ENCODE results near the gene GABARAPL1. TPM values are rescaled to one million over a fixed set of nuclear protein-coding genes. Genes with fewer than 3 reads are reported as not detected.
A peak's percentile ranks its signal among the peaks of the same experiment; 100 is the strongest.

GABARAPL1 gene
- total RNA-seq: 23.0 TPM

- peak within 1 kb of the TSS; percentile 100 for H3K27ac ChIP-seq (ENCODE audit: low read depth, low read length)
- peak within 1 kb of the TSS; percentile 85 to 98 (median 95) for H3K4me3 ChIP-seq (ENCODE audit: low read length in 3 of 3)
- peak within 1 kb of the TSS; percentile 98 to 99 (median 99) for H3K9ac ChIP-seq (ENCODE audit: low read depth in 1 of 3, low read length in 3 of 3)
- H3K36me3 ChIP-seq (ENCODE audit: control insufficient read depth in 3 of 3, insufficient read depth in 3 of 3, low read length in 3 of 3): peaks cover 0 to 3% (median 0%) of the 10 kb centered on the region in 3 donors
- H3K27me3 ChIP-seq (ENCODE audit: control insufficient read depth in 3 of 3, insufficient read depth in 3 of 3, low read length in 3 of 3): no peaks in the 10 kb centered on the region
- H3K4me1 ChIP-seq (ENCODE audit: control insufficient read depth in 3 of 3, insufficient read depth in 3 of 3, low read length in 3 of 3): peaks cover 8 to 19% (median 15%) of the 10 kb centered on the region in 3 donors
- H3K9me3 ChIP-seq (ENCODE audit: control insufficient read depth in 3 of 3, low read length in 3 of 3): no peaks in the 10 kb centered on the region
Measured at GRCh38 chr12:10212739-10213131, at the start of gene GABARAPL1. Gene GABARAPL1 (plus strand): TSS chr12:10212877. CDS start chr12:10213130, 253 bp downstream.

- H3K4me1 ChIP-seq (ENCODE audit: control insufficient read depth in 3 of 3, insufficient read depth in 3 of 3, low read length in 3 of 3): no peaks in the 10 kb centered on the region
- H3K4me3 ChIP-seq (ENCODE audit: low read length in 3 of 3): no peak overlapping the region
- H3K27me3 ChIP-seq (ENCODE audit: control insufficient read depth in 3 of 3, insufficient read depth in 3 of 3, low read length in 3 of 3): no peaks in the 10 kb centered on the region
- H3K9me3 ChIP-seq (ENCODE audit: control insufficient read depth in 3 of 3, low read length in 3 of 3): no peaks in the 10 kb centered on the region
- H3K27ac ChIP-seq (ENCODE audit: low read depth, low read length): no peak overlapping the region
- no peak overlapping the region for H3K9ac ChIP-seq (ENCODE audit: low read depth in 1 of 3, low read length in 3 of 3)
- no peaks in the 10 kb centered on the region for H3K36me3 ChIP-seq (ENCODE audit: control insufficient read depth in 3 of 3, insufficient read depth in 3 of 3, low read length in 3 of 3)
Measured at GRCh38 chr12:10163084-10163483, 49.6 kb upstream of the GABARAPL1 start.

- Histone ChIP-seq H3K9me3 (ENCODE audit: control insufficient read depth in 3 of 3, low read length in 3 of 3) (no peaks in the 10 kb centered on the region), H3K27ac (ENCODE audit: low read depth, low read length) (no peak overlapping the region), H3K27me3 (ENCODE audit: control insufficient read depth in 3 of 3, insufficient read depth in 3 of 3, low read length in 3 of 3) (no peaks in the 10 kb centered on the region), H3K9ac (ENCODE audit: low read depth in 1 of 3, low read length in 3 of 3) (no peak overlapping the region), H3K36me3 (ENCODE audit: control insufficient read depth in 3 of 3, insufficient read depth in 3 of 3, low read length in 3 of 3) (no peaks in the 10 kb centered on the region), H3K4me3 (ENCODE audit: low read length in 3 of 3) (no peak overlapping the region), H3K4me1 (ENCODE audit: control insufficient read depth in 3 of 3, insufficient read depth in 3 of 3, low read length in 3 of 3) (no peaks in the 10 kb centered on the region)
Measured at GRCh38 chr12:10165421-10165820, 47.3 kb upstream of the GABARAPL1 start.

GRCh38 chr12:10167599-10167998, 45.1 kb upstream of the GABARAPL1 start:
- no peak overlapping the region for H3K27ac ChIP-seq (ENCODE audit: low read depth, low read length)
- H3K4me1 ChIP-seq (ENCODE audit: control insufficient read depth in 3 of 3, insufficient read depth in 3 of 3, low read length in 3 of 3): no peaks in the 10 kb centered on the region
- no peaks in the 10 kb centered on the region for H3K27me3 ChIP-seq (ENCODE audit: control insufficient read depth in 3 of 3, insufficient read depth in 3 of 3, low read length in 3 of 3)
- H3K9me3 ChIP-seq (ENCODE audit: control insufficient read depth in 3 of 3, low read length in 3 of 3): no peaks in the 10 kb centered on the region
- no peak overlapping the region for H3K4me3 ChIP-seq (ENCODE audit: low read length in 3 of 3)
- no peaks in the 10 kb centered on the region for H3K36me3 ChIP-seq (ENCODE audit: control insufficient read depth in 3 of 3, insufficient read depth in 3 of 3, low read length in 3 of 3)
- no peak overlapping the region for H3K9ac ChIP-seq (ENCODE audit: low read depth in 1 of 3, low read length in 3 of 3)

GRCh38 chr12:10169104-10169503, 43.6 kb upstream of the GABARAPL1 start:
- H3K27me3 ChIP-seq (ENCODE audit: control insufficient read depth in 3 of 3, insufficient read depth in 3 of 3, low read length in 3 of 3): no peaks in the 10 kb centered on the region
- H3K9me3 ChIP-seq (ENCODE audit: control insufficient read depth in 3 of 3, low read length in 3 of 3): no peaks in the 10 kb centered on the region
- H3K27ac ChIP-seq (ENCODE audit: low read depth, low read length): no peak overlapping the region
- H3K4me3 ChIP-seq (ENCODE audit: low read length in 3 of 3): no peak overlapping the region
- no peaks in the 10 kb centered on the region for H3K36me3 ChIP-seq (ENCODE audit: control insufficient read depth in 3 of 3, insufficient read depth in 3 of 3, low read length in 3 of 3)
- no peak overlapping the region for H3K9ac ChIP-seq (ENCODE audit: low read depth in 1 of 3, low read length in 3 of 3)
- H3K4me1 ChIP-seq (ENCODE audit: control insufficient read depth in 3 of 3, insufficient read depth in 3 of 3, low read length in 3 of 3): no peaks in the 10 kb centered on the region

- Histone ChIP-seq H3K9ac (ENCODE audit: low read depth in 1 of 3, low read length in 3 of 3) (no peak overlapping the region), H3K9me3 (ENCODE audit: control insufficient read depth in 3 of 3, low read length in 3 of 3) (no peaks in the 10 kb centered on the region), H3K4me3 (ENCODE audit: low read length in 3 of 3) (no peak overlapping the region), H3K27me3 (ENCODE audit: control insufficient read depth in 3 of 3, insufficient read depth in 3 of 3, low read length in 3 of 3) (no peaks in the 10 kb centered on the region), H3K4me1 (ENCODE audit: control insufficient read depth in 3 of 3, insufficient read depth in 3 of 3, low read length in 3 of 3) (no peaks in the 10 kb centered on the region), H3K27ac (ENCODE audit: low read depth, low read length) (no peak overlapping the region), H3K36me3 (ENCODE audit: control insufficient read depth in 3 of 3, insufficient read depth in 3 of 3, low read length in 3 of 3) (no peaks in the 10 kb centered on the region)
Measured at GRCh38 chr12:10170216-10170615, 42.5 kb upstream of the GABARAPL1 start.

- Histone ChIP-seq H3K4me1 (ENCODE audit: control insufficient read depth in 3 of 3, insufficient read depth in 3 of 3, low read length in 3 of 3) (no peaks in the 10 kb centered on the region), H3K27me3 (ENCODE audit: control insufficient read depth in 3 of 3, insufficient read depth in 3 of 3, low read length in 3 of 3) (no peaks in the 10 kb centered on the region), H3K27ac (ENCODE audit: low read depth, low read length) (no peak within 1 kb of the TSS), H3K4me3 (ENCODE audit: low read length in 3 of 3) (no peak within 1 kb of the TSS), H3K9ac (ENCODE audit: low read depth in 1 of 3, low read length in 3 of 3) (no peak within 1 kb of the TSS), H3K36me3 (ENCODE audit: control insufficient read depth in 3 of 3, insufficient read depth in 3 of 3, low read length in 3 of 3) (no peaks in the 10 kb centered on the region), H3K9me3 (ENCODE audit: control insufficient read depth in 3 of 3, low read length in 3 of 3) (no peaks in the 10 kb centered on the region)
Measured at GRCh38 chr12:10171973-10172728, 40.5 kb upstream of the GABARAPL1 start, which contains the start of gene OLR1. Gene OLR1 (minus strand): TSS chr12:10172132. CDS start chr12:10172077, 55 bp downstream.

GRCh38 chr12:10174986-10175614, 37.6 kb upstream of the GABARAPL1 start:
- Histone ChIP-seq H3K9ac (ENCODE audit: low read depth in 1 of 3, low read length in 3 of 3) (no peak overlapping the region), H3K36me3 (ENCODE audit: control insufficient read depth in 3 of 3, insufficient read depth in 3 of 3, low read length in 3 of 3) (no peaks in the 10 kb centered on the region), H3K27me3 (ENCODE audit: control insufficient read depth in 3 of 3, insufficient read depth in 3 of 3, low read length in 3 of 3) (peaks cover 0 to 9% (median 0%) of the 10 kb centered on the region in 3 donors), H3K4me3 (ENCODE audit: low read length in 3 of 3) (no peak overlapping the region), H3K27ac (ENCODE audit: low read depth, low read length) (no peak overlapping the region), H3K4me1 (ENCODE audit: control insufficient read depth in 3 of 3, insufficient read depth in 3 of 3, low read length in 3 of 3) (no peaks in the 10 kb centered on the region), H3K9me3 (ENCODE audit: control insufficient read depth in 3 of 3, low read length in 3 of 3) (no peaks in the 10 kb centered on the region)

GRCh38 chr12:10175846-10176636, 36.6 kb upstream of the GABARAPL1 start:
- Histone ChIP-seq H3K9ac (ENCODE audit: low read depth in 1 of 3, low read length in 3 of 3) (no peak overlapping the region), H3K27me3 (ENCODE audit: control insufficient read depth in 3 of 3, insufficient read depth in 3 of 3, low read length in 3 of 3) (peaks cover 0 to 9% (median 0%) of the 10 kb centered on the region in 3 donors), H3K36me3 (ENCODE audit: control insufficient read depth in 3 of 3, insufficient read depth in 3 of 3, low read length in 3 of 3) (no peaks in the 10 kb centered on the region), H3K4me1 (ENCODE audit: control insufficient read depth in 3 of 3, insufficient read depth in 3 of 3, low read length in 3 of 3) (no peaks in the 10 kb centered on the region), H3K9me3 (ENCODE audit: control insufficient read depth in 3 of 3, low read length in 3 of 3) (no peaks in the 10 kb centered on the region), H3K4me3 (ENCODE audit: low read length in 3 of 3) (no peak overlapping the region), H3K27ac (ENCODE audit: low read depth, low read length) (no peak overlapping the region)

Data from skeletal muscle tissue (tissue), 4 donors.